ENCODE data around the gene SMG6.
"Not testable (repeated sequence)": the region's sequence is repeated elsewhere in the genome, so short reads cannot be mapped to it uniquely, and the experiment has no call there.

The SMG6 gene

DNA sequence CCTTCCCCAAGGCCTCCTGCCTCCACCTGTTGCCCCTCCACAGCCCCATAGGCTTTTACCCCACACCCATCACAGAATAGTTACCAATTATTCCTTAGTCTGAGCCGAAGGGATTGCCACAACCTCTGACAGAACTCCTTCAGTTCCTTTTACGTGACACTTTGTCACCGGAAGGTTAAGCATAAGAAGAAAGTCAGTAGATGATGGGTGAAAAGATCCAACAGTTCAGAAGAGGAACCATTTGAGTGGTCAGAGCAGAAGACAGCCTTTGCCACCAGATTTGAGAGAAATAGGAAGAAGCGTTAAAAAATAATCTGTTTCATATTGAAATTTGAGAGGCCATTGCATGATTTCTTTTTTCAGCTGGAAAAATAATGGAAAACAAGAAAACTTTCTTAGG, 1.3 kb upstream of the SMG6 start:
- DNase-seq (ENCODE audit: low spot score) = no peak

- peak; percentile 8 for DNase-seq (ENCODE audit: low spot score)
Measured at GRCh38 chr17:2302778-2303203, 794 bp downstream of the SMG6 start.

DNA sequence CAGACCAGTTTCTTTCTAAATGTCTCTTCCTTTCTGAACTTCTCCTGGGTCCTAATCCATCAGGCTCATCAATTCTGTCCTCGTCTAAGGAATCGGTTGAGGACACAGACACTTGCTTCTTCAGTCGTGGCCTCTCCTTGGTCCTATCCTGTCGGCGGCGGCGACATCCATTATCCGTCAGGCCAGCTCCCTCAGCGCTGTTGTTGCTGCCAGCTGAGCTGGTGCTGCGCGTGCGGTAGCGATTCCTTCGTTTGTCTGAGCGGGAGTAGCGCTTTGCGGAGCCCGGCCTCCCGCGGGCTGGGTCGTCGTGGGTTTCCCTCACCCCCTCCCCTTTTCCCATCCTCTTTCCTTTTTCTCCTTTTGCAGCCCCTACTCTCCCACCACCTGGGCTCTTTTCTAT, 3.8 kb downstream of the SMG6 start:
- DNase-seq (ENCODE audit: low spot score) = no peak

DNA sequence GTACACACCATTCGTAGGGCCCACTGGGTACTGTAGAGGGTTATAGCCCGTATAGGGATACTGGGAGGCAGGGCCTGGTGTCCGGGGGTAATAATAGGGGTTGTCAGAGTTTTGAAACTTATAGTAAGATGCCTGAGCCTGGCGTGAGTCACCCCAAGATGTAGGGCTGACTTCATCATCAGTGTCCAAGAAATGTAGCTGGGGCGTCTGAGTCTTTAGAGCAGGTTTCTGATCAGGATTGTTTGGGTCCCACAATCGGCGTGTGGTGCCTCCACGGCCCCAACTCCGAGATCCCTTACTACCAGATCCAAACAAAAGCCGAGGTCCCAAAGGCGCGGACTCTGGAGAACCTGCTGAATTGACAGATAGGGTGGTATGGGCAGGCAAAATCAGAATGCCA, 4.4 kb downstream of the SMG6 start:
- no peak for DNase-seq (ENCODE audit: low spot score)

DNA sequence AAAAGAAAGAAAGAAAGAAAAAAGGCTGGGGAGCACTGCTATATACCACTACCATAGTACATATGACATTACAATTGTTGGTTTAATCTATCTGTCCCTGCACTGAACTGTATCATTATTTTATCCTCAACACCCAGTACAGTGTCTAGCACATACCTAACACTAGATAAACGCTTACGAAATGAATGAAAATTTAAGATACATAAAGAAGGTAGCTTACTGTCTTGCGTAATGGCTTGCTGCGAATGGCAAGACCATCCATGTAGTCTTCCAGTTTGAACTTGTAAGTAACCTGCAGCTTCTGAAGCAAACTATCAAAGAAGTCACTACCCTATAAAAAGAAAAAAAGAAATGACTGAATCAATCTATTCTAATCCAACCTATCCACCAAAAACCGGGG, 6.6 kb downstream of the SMG6 start:
- DNase-seq (ENCODE audit: low spot score) = no peak

GRCh38 chr17:2295575-2295974, 8.0 kb downstream of the SMG6 start:
- DNase-seq (ENCODE audit: low spot score) = no peak

GRCh38 chr17:2292100-2292499, 11.5 kb downstream of the SMG6 start:
- no peak for DNase-seq (ENCODE audit: low spot score)

- no peak for DNase-seq (ENCODE audit: low spot score)
Measured at GRCh38 chr17:2289878-2290478, 13.6 kb downstream of the SMG6 start.

DNA sequence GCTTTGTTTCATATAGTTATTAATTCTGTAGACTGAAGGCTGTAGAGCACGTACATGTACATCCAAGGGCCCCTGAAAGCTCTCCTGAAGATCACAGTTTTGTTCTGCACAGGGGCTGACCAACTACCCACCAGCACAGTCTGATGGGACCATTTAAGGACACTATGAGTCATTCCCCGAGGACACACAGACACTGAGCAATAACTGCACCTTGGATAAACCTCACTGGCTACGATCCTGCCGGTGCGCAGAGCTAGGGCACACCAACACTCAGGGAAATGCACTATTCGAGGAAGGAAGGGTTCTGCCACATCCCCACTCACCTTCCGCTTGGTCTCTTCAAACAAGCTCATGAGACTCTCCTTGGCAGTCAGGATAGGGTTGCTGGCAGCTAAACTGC, 20.3 kb downstream of the SMG6 start:
- no peak for DNase-seq (ENCODE audit: low spot score)

DNA sequence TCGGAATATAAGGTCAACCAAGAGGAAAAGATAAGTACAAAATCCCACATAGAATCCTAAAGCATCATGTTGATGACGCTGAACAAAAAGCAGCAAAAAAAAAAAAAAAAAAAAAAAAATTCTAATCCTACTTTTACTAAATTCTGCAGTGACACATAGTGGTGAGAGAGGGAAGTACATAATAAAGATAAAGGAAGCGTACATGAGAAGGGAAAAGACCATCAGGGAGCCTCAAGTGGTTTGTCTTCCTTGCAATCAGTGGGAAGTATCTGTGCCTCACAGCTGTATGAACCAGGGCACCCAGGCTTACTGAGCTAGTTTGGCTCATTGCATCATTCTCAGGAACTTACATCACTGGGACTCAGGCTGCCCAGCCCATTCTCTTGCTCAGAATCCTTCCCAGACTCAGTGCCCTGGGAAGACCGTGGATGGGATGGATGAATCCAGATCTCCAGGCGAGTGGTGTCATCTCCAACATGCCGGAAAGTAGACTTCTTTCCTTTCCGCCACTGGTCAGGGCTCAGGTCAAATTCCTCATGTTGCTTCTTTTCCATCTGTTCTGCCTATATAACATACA, 21.2 kb downstream of the SMG6 start:
- peak; percentile 41 for DNase-seq (ENCODE audit: low spot score)

- no peak for DNase-seq (ENCODE audit: low spot score)
Measured at GRCh38 chr17:2279707-2280106, 23.9 kb downstream of the SMG6 start.

DNA sequence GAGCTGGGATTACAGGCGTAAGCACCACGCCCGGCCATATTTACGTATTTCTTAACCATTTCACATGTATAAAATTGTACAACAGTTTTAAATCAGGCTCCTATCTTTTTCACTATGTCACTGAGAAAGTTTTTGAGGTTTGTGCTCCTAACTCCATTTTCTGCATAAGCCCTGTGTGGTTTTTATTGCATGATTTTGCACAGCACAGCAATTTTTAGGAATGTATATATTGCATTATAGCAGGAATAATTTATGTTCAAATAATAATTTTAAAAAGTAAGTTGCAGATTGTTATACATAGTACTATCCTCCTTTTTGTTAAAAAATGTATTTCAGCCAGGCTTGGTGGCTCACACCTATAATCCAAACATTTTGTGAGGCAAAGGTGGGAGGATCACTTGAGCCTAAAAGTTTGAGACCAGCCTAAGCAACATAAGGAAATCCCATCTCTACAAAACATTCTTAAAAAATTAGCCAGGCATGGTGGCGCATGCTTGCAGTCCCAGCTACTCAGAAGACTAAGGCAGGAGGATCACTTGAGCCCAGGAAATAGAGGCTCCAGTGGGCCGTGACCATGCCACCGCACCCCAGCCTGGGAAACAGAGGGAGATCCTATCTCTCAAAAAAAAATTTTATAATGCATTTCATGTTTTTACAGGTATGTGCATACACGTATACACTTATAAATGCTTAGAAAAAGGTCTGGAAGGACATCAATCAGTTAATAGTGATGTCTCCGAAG, 26.0 kb downstream of the SMG6 start:
- DNase-seq (ENCODE audit: low spot score) = no peak

DNA sequence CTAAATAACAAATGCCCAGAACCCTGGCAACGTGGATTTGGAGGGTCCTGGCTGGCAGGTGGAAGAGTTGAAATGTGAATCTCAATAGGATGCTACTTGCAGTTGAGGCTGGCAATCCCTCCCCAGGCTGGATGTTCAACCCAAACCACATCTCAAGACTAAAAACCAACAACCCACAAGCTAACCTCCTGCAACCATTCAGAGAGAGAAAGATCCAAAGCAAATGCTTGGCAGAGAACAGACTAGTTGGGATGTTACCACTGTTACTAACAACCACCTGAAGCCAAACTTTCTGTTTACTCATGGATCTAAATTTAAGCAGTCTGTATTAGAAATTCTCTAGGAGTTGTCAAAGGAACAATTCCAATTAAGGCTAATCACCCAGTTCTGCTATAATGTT, 27.9 kb downstream of the SMG6 start:
- DNase-seq (ENCODE audit: low spot score) = no peak

GRCh38 chr17:2274414-2274813, 29.2 kb downstream of the SMG6 start:
- no peak for DNase-seq (ENCODE audit: low spot score)

- no peak for DNase-seq (ENCODE audit: low spot score)
Measured at GRCh38 chr17:2271985-2272702, 31.4 kb downstream of the SMG6 start.

DNA sequence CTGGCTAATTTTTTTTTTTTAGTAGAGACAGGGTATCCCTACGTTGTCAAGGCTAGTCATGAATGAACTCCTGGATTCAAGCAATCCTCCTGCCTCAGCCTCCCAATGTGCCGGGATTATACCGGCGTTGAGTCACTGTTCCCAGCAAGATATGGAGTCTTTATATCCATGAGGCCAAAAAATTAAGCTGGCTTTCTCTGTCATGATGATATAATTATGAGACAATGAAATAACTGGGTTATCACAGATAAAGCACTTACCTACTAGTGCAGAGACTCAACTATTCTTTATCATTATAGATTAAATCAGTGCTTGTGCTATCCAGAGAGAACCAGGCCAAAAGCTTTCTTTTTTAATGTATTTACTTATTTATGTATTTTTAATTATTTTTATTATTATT, 36.2 kb downstream of the SMG6 start:
- DNase-seq (ENCODE audit: low spot score) = no peak

GRCh38 chr17:2266865-2267228, 36.7 kb downstream of the SMG6 start:
- DNase-seq (ENCODE audit: low spot score) = no peak

DNA sequence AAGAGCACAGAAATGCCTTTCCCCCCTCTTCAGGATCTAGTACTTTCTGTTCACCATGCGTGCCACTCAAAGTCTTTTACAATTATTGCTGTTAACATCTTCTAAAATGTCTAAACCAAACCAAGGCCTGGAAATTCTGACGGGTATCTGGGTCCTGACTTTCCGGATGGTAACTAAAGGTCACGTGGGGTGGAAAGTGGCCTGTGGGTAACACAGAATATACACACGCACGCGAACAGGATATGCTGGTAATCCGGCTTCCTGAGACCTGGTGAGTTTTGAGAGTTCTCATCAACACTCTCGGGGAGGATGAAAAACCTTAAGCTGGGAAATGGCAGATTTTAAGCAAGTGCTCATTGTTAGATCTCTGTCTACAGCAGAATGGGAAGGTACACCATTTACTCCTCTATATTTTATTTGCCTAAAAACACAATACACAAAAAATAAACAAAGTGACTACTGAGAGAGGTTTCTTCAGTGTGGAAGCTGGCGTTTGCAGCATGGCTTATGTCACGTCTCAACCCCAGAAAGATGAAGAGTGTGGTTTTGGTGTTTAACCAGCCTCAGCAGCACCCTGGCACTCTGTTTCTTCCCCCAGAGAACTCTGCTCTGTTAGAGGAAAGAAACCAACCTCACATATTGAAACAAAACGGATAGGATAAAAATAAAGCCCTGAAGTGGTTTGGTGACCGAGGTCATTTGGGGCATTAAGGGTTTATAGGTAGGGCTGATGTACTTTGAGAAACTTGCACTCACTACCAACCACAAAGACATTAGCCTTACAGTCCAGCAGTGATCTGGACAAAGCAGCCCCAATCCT, 37.3 kb downstream of the SMG6 start:
- no peak for DNase-seq (ENCODE audit: low spot score)

GRCh38 chr17:2265166-2265565, 38.4 kb downstream of the SMG6 start:
- DNase-seq (ENCODE audit: low spot score) = not testable (repeated sequence)

- DNase-seq (ENCODE audit: low spot score) = no peak
Measured at GRCh38 chr17:2264067-2264860, 39.3 kb downstream of the SMG6 start.

Measured in LoVo (cell line).